Measurements from ENCODE around the gene IGDCC3. TPM values are rescaled to one million over a fixed set of nuclear protein-coding genes. Genes with fewer than 3 reads are reported as not detected.

IGDCC3 gene
- total and polyA plus RNA-seq, 2 donors (not counting 1 experiment from before 2014, with no cell fraction given) = not detected

GRCh38 chr15:65413051-65413759, 35.4 kb upstream of the IGDCC3 start:
- intact Hi-C loops (cut with micrococcal nuclease) = no loop called here
- ChIA-PET POLR2A (no interaction called here), CTCF (interaction anchor here (1.2 kb wide), 1 partner anchor 28 kb away, joined by 3 read pairs; no protein-coding TSS in a partner anchor)
- Histone ChIP-seq H3K4me3 (ENCODE audit: control extremely low read depth in 1 of 5, extremely low read depth in 1 of 5, insufficient read depth in 1 of 5, low read depth in 2 of 5, low read length in 4 of 5) (no peak overlapping the region), H3K36me3 (replicated peaks in 1 of 2; ENCODE audit: control extremely low read depth in 1 of 2, control insufficient read depth in 1 of 2, extremely low read depth in 1 of 2, insufficient read depth in 2 of 2, low read length in 1 of 2) (no peaks in the 10 kb centered on the region), H4K20me1 (ENCODE audit: control insufficient read depth, insufficient read depth, low read length, poor library complexity, severe bottlenecking) (no peaks in the 10 kb centered on the region), H3K4me2 (replicated peaks; ENCODE audit: low read depth, low read length, poor library complexity, severe bottlenecking) (no peak overlapping the region), H3K79me2 (ENCODE audit: control insufficient read depth, insufficient read depth, low read length) (no peaks in the 10 kb centered on the region), H3K27ac (ENCODE audit: low read length in 2 of 2) (no peak overlapping the region), H3K9ac (ENCODE audit: low read length) (no peak overlapping the region), H3K27me3 (replicated peaks in 1 of 4; ENCODE audit: control extremely low read depth in 1 of 4, control insufficient read depth in 3 of 4, insufficient read depth in 4 of 4, low read length in 3 of 4) (peaks cover 0 to 35% (median 2%) of the 10 kb centered on the region in 4 experiments), H3K4me1 (ENCODE audit: control insufficient read depth in 2 of 2, insufficient read depth in 2 of 2, low read length in 2 of 2) (peaks cover 8 to 11% of the 10 kb centered on the region in 2 donors), H2AFZ (ENCODE audit: insufficient read depth, low read depth, low read length, poor library complexity, severe bottlenecking) (no peak overlapping the region), H3K9me3 (ENCODE audit: control extremely low read depth in 1 of 3, control insufficient read depth in 2 of 3, insufficient read depth in 1 of 3, low read length in 2 of 3) (no peaks in the 10 kb centered on the region)
- no peaks in the 10 kb centered on the region for H3K9me3 Mint-ChIP-seq (ENCODE audit: insufficient read depth)
- peaks cover 11% of the 10 kb centered on the region for H3K4me1 Mint-ChIP-seq
- ATAC-seq (ENCODE audit: low read depth) (no peak), DNase-seq (no peak)
- TF ChIP-seq CTCF (IDR thresholded peaks at IDR 0.05) = no peak
- TF ChIP-seq EZH2 (IDR thresholded peaks at IDR 0.05; ENCODE audit: borderline replicate concordance, insufficient read depth, low read depth, low read length, poor library complexity, severe bottlenecking) = no peak
- H3K27me3 Mint-ChIP-seq = peaks cover 33% of the 10 kb centered on the region
- H3K4me3 Mint-ChIP-seq = no peak overlapping the region
- no peak overlapping the region for H3K27ac Mint-ChIP-seq

GRCh38 chr15:65412556-65412955, 34.8 kb upstream of the IGDCC3 start:
- H3K4me2 ChIP-seq (replicated peaks; ENCODE audit: low read depth, low read length, poor library complexity, severe bottlenecking) = no peak overlapping the region
- POLR2A ChIA-PET = no interaction called here
- H3K79me2 ChIP-seq (ENCODE audit: control insufficient read depth, insufficient read depth, low read length) = no peaks in the 10 kb centered on the region
- no peak for ATAC-seq (ENCODE audit: low read depth)
- H2AFZ ChIP-seq (ENCODE audit: insufficient read depth, low read depth, low read length, poor library complexity, severe bottlenecking) = no peak overlapping the region
- Mint-ChIP-seq H3K9me3 (ENCODE audit: insufficient read depth) (no peaks in the 10 kb centered on the region), H3K4me3 (no peak overlapping the region), H3K27me3 (peaks cover 27% of the 10 kb centered on the region), H3K4me1 (peaks cover 11% of the 10 kb centered on the region), H3K27ac (no peak overlapping the region)
- H4K20me1 ChIP-seq (ENCODE audit: control insufficient read depth, insufficient read depth, low read length, poor library complexity, severe bottlenecking) = no peaks in the 10 kb centered on the region
- WGBS (ENCODE audit: insufficient coverage) = no CpG with 5 or more reads among the region's 1 CpG
- peaks cover 8 to 11% of the 10 kb centered on the region in 2 donors for H3K4me1 ChIP-seq (ENCODE audit: control insufficient read depth in 2 of 2, insufficient read depth in 2 of 2, low read length in 2 of 2)
- intact Hi-C loops (cut with micrococcal nuclease) = no loop called here
- no peak for TF ChIP-seq EZH2 (IDR thresholded peaks at IDR 0.05; ENCODE audit: borderline replicate concordance, insufficient read depth, low read depth, low read length, poor library complexity, severe bottlenecking)
- TF ChIP-seq CTCF (IDR thresholded peaks at IDR 0.05) = no peak
- H3K9ac ChIP-seq (ENCODE audit: low read length) = no peak overlapping the region
- H3K27me3 ChIP-seq (replicated peaks in 1 of 4; ENCODE audit: control extremely low read depth in 1 of 4, control insufficient read depth in 3 of 4, insufficient read depth in 4 of 4, low read length in 3 of 4) = peaks cover 0 to 32% (median 2%) of the 10 kb centered on the region in 4 experiments
- H3K36me3 ChIP-seq (replicated peaks in 1 of 2; ENCODE audit: control extremely low read depth in 1 of 2, control insufficient read depth in 1 of 2, extremely low read depth in 1 of 2, insufficient read depth in 2 of 2, low read length in 1 of 2) = no peaks in the 10 kb centered on the region
- CTCF ChIA-PET = interaction anchor here (1.2 kb wide), 1 partner anchor 27 kb away, joined by 3 read pairs; no protein-coding TSS in a partner anchor
- DNase-seq = no peak
- no peak overlapping the region for H3K27ac ChIP-seq (ENCODE audit: low read length in 2 of 2)
- H3K4me3 ChIP-seq (ENCODE audit: control extremely low read depth in 1 of 5, extremely low read depth in 1 of 5, insufficient read depth in 1 of 5, low read depth in 2 of 5, low read length in 4 of 5) = no peak overlapping the region
- H3K9me3 ChIP-seq (ENCODE audit: control extremely low read depth in 1 of 3, control insufficient read depth in 2 of 3, insufficient read depth in 1 of 3, low read length in 2 of 3) = no peaks in the 10 kb centered on the region
